ENCODE data around the gene SEMA4A. TPM values are rescaled to one million over a fixed set of nuclear protein-coding genes. Genes with fewer than 3 reads are reported as not detected.
A peak's percentile ranks its signal among the peaks of the same experiment; 100 is the strongest.
"Not testable (repeated sequence)": the region's sequence is repeated elsewhere in the genome, so short reads cannot be mapped to it uniquely, and the experiment has no call there.

The SEMA4A gene
- total RNA-seq, 1 donor from 2014 or later: 1.6 TPM

DNA sequence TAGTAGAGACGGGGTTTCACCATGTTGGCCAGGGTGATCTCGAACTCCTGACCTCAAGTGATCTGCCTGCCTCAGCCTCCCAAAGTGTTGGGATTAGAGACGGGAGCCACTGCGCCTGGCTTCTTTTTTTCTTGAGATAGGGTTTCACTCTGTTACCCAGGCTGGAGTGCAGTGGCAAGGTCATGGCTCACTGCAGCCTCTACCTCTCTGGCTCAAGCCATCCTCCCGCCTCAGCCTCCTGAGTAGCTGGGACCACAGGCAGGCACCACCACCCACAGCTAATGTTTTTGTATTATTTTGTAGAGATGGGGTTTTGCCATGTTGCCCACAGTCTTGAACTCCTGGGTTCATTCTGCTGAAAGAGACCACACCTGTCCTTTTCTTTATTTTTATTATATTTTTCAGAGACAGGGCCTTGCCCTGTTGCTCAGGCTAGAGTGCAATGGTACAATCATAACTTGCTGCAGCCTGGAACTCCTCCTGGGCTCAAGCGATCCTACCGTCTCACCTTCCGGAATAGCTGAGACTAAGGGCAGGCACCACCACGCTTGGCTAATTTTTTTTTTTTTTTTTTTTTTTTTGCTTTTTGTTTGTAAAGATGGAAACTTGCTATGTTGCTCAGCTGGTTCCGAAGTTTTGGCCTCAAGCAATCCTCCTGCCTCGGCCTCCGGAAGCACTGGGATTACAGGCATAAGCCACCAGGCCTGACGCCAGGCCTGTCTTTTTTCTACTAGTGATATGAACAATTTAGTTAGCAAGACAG is 35.8 kb upstream of the SEMA4A start:
- peak overlapping the region; percentile 90 for H3K27ac Mint-ChIP-seq (ENCODE audit: unreplicated experiment)
- H3K36me3 Mint-ChIP-seq (ENCODE audit: low read depth): peaks cover 17% of the 10 kb centered on the region
- TF ChIP-seq, protein P1, sequence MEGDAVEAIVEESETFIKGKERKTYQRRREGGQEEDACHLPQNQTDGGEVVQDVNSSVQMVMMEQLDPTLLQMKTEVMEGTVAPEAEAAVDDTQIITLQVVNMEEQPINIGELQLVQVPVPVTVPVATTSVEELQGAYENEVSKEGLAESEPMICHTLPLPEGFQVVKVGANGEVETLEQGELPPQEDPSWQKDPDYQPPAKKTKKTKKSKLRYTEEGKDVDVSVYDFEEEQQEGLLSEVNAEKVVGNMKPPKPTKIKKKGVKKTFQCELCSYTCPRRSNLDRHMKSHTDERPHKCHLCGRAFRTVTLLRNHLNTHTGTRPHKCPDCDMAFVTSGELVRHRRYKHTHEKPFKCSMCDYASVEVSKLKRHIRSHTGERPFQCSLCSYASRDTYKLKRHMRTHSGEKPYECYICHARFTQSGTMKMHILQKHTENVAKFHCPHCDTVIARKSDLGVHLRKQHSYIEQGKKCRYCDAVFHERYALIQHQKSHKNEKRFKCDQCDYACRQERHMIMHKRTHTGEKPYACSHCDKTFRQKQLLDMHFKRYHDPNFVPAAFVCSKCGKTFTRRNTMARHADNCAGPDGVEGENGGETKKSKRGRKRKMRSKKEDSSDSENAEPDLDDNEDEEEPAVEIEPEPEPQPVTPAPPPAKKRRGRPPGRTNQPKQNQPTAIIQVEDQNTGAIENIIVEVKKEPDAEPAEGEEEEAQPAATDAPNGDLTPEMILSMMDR (IDR thresholded peaks at IDR 0.05): no peak
- H3K4me3 Mint-ChIP-seq (ENCODE audit: unreplicated experiment): peak overlapping the region; percentile 98
- H3K4me1 Mint-ChIP-seq (ENCODE audit: low read depth): peaks cover 74% of the 10 kb centered on the region
- DNase-seq (ENCODE audit: low spot score): no peak
- no peaks in the 10 kb centered on the region for H3K27me3 Mint-ChIP-seq (ENCODE audit: low read depth)
- H3K9me3 Mint-ChIP-seq (ENCODE audit: low read depth): no peaks in the 10 kb centered on the region

DNA sequence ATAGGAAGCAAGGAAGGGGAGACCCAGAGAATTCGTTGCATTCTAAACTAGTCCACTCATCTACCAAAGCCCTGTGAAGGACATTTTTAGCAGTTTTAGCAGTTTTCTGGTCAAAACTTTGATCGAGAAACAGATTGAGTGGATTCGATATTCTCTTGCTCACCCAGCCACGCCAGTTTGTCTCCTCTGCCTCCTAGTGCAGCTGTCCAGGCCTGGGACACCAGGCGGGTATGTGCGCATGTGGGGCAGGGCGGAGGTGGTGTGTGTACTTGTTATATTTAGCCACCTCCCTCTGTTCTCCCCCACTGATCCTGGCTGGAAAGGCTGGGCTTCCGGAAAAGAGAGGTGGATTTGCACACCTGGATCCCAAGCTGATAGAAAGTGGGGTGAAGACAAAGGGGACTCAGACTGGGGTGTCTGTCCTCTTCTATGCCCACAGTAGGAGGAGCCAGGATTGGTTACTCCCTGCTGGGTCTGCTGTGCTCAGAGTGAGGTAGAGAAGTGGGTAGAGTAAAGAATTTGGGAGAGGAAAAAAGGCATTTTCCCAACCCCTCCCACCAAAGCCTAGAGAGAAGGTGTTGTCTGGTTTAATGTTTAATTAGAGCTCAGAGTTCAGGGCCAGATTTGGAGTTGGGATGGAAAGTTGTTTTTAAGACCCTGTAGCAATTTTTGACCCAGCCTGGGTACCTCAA is 35.1 kb upstream of the SEMA4A start:
- H3K27ac Mint-ChIP-seq (ENCODE audit: unreplicated experiment): peak overlapping the region; percentile 96
- peaks cover 75% of the 10 kb centered on the region for H3K4me1 Mint-ChIP-seq (ENCODE audit: low read depth)
- peak overlapping the region; percentile 98 for H3K4me3 Mint-ChIP-seq (ENCODE audit: unreplicated experiment)
- no peaks in the 10 kb centered on the region for H3K9me3 Mint-ChIP-seq (ENCODE audit: low read depth)
- peaks cover 17% of the 10 kb centered on the region for H3K36me3 Mint-ChIP-seq (ENCODE audit: low read depth)
- H3K27me3 Mint-ChIP-seq (ENCODE audit: low read depth): no peaks in the 10 kb centered on the region
- DNase-seq (ENCODE audit: low spot score): no peak
- TF ChIP-seq, protein P1 (IDR thresholded peaks at IDR 0.05): no peak

DNA sequence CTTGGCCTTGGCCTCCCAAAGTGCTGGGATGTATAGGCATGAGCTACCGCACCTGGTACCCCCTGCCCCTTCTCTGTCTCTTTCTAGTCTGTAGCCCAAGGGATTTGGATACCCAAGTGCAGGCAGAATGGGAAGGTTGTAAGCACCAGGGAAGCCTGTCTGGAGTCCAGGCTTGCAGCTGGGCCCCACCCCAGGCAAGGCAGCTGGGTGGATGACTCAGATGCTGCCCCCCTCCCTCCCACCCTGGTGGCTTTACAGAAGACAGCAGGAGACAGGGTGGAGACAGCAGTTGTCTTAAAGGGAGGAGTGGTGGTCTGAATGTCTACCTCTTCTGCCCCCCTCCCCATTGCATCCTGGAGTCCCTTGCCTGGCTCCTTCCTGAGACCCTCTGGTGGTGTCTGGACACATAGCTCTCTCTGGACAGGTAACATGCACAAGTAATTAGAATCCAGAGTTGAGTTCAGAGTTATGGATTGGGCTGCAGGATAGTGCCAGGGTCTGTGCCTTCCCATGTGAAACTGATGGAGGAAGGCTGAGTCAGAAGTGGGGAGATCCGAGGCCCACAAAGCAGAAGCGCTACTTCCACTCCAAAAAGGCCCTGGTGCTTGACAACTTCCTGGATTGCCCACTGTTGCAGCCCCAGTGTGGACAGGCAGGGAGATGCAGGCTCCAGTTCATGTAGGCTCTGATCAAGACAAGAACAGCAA is 33.7 kb upstream of the SEMA4A start:
- H3K27ac Mint-ChIP-seq (ENCODE audit: unreplicated experiment): peak overlapping the region; percentile 96
- H3K36me3 Mint-ChIP-seq (ENCODE audit: low read depth): peaks cover 15% of the 10 kb centered on the region
- no peaks in the 10 kb centered on the region for H3K27me3 Mint-ChIP-seq (ENCODE audit: low read depth)
- TF ChIP-seq, protein P1 (IDR thresholded peaks at IDR 0.05): peak; percentile 34
- no peak for DNase-seq (ENCODE audit: low spot score)
- peaks cover 77% of the 10 kb centered on the region for H3K4me1 Mint-ChIP-seq (ENCODE audit: low read depth)
- H3K9me3 Mint-ChIP-seq (ENCODE audit: low read depth): no peaks in the 10 kb centered on the region
- H3K4me3 Mint-ChIP-seq (ENCODE audit: unreplicated experiment): peak overlapping the region; percentile 98

DNA sequence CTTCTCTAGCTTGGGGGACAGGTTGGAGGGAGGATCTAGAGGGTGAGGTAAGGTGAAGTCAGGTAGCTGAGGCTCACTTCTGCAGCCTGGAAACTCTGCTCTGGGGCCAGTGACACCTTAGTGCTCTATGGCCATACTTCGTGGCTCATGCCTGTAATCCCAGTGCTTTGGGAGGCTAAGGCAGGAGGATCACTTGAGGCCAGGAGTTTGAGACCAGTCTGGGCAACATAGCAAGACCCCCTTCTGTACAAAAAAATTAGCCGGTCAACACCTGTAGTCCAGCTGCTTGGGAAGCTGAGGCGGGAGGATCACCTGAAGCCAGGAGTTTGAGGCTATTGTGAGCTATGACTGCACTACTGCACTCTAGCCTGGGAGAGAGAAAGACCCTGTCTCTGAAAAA is 33.1 kb upstream of the SEMA4A start:
- Mint-ChIP-seq H3K9me3 (ENCODE audit: low read depth) (no peaks in the 10 kb centered on the region), H3K4me3 (ENCODE audit: unreplicated experiment) (peak overlapping the region; percentile 98), H3K4me1 (ENCODE audit: low read depth) (peaks cover 84% of the 10 kb centered on the region), H3K27me3 (ENCODE audit: low read depth) (no peaks in the 10 kb centered on the region), H3K36me3 (ENCODE audit: low read depth) (peaks cover 12% of the 10 kb centered on the region), H3K27ac (ENCODE audit: unreplicated experiment) (peak overlapping the region; percentile 96)
- TF ChIP-seq, protein P1 (IDR thresholded peaks at IDR 0.05): no peak
- DNase-seq (ENCODE audit: low spot score): no peak

DNA sequence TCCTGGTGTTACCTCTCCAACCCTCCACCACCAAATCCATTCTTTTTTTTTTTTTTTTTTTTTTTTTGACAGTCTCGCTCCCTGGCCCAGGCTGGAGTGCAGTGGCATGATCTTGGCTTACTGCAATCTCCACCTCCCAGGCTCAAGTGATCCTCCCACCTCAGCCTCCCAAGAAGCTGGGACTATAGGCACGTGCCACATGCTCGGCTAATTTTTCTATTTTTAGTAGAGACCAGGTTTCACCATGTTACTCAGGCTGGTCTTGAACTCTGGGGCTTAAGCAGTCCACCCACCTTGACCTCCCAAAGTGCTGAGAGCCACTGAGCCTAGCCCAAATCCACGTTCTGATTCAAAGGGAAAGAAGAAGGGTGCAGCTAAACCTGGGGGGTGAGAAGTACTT is 32.4 kb upstream of the SEMA4A start:
- not testable (repeated sequence) for H3K27me3 Mint-ChIP-seq (ENCODE audit: low read depth); H3K36me3 Mint-ChIP-seq (ENCODE audit: low read depth); DNase-seq (ENCODE audit: low spot score); H3K9me3 Mint-ChIP-seq (ENCODE audit: low read depth)
- peak overlapping the region; percentile 96 for H3K27ac Mint-ChIP-seq (ENCODE audit: unreplicated experiment)
- peak overlapping the region; percentile 98 for H3K4me3 Mint-ChIP-seq (ENCODE audit: unreplicated experiment)
- peaks cover 89% of the 10 kb centered on the region for H3K4me1 Mint-ChIP-seq (ENCODE audit: low read depth)

All from chondrocyte (in vitro differentiated cells).